GM21447 (cell line): ENCODE measurements around the gene RNF8.
"Not testable (repeated sequence)": the region's sequence is repeated elsewhere in the genome, so short reads cannot be mapped to it uniquely, and the experiment has no call there.

Experiments
- ATAC-seq: cut with Tn5 transposase; IDR thresholded peaks from one replicate; pipeline ENCODE4 v1.9.1; 2021; ENCODE audit not compliant: unreplicated experiment

Gene RNF8

DNA sequence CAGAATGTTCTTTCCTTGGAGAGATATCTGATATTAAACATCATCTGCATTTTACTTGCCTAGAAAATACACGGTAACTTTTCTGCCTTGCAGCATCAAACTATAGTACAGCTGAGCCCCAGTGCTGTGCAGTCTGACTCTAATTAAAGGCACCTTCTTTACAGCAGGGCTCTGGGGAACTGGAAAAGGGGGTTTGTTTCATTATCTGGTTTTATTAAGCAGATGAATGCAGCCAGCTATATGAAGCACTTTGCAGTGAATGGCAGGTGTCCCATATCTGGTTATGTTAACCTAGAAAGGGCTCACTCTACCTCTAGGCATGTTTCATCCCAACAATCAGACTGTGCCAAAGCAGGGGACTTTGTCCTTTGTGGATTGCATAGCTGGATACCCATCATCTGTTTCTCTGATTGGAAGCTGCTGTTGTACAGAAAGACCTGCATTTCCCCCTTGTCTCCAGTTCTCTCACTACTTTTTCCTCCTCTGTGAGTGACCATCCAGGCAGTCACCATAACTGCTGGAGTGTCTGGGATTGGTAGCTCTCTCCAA, 39.7 kb downstream of the RNF8 start:
- ATAC-seq: no peak

DNA sequence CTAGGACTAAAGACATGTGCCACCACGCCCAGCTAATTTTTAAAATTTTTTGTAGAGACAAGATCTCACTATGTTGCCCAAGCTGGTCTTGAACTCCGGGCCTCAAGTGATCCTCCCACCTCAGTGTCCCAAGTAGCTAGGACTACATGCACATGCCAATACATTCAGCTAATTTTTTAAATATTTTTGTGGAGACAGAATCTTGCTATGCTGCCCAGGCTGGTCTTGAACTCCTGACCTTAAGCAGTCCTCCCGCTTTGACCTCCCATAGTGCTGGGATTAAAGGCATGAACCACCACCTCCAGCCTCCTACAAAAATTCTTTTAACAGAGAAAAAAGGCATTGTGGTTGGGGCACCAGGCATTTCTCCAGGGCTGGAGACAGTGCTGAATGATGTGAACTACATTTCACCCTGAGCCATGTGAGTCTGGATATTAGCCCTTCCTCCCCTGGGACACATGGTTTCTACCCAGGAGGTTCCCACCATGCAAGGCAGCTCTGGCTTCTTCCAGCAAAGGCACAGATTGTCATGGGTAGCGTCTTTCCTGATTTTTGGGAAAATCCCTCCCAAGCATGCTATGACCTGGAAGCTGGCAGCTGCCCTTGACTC, 42.9 kb downstream of the RNF8 start:
- no peak for ATAC-seq

DNA sequence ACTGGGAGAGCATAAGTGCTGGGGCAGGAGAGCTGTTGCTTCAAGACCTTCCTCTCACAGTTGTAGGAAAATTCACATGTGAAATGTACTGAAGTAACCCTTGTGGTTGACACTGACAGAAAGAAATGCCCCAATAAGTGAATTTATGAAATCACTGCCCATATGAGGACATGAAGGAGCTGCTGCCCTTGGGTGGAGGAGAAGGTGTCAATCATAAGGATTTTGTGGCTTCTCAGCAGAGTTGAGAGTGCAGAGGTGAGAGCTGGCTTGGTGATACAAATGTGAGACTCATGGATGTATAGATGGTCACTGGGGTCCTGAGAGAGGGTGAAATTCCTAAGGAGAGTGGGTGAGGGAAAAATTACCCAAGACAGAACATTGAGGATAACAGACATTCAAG, 45.3 kb downstream of the RNF8 start:
- ATAC-seq: no peak

DNA sequence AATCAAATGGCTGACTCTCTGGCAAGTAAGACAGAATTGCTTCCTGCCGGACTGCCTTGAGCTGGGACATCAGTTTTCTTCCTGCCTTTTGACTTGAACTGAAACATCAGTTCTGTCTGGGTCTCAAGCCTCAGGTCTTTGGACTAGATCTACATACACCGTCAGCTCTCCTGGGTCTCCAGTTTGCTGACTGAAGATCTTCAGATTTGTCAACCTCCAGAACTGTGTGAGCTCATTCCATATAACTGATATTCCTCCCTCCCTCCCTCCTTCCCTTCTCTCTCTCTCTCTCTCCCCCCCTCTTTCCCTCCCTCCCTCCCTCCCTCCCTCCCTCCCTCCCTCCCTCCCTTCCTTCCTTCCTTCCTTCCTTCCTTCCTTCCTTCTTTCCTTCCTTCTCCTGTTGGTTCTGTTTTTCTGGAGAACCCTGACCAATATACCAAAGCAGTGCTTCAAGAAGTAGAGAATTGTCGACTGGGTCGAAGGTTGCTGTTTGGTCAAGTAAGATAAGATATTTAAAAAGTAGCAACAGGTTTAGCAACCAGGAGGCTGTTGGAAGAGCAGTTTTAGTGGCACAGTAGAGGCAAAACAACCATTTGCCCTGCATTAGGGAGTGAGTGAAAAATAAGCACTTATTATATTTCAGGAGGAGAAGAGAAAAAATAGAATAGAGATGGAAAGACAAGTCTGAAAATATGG, 46.2 kb downstream of the RNF8 start:
- no peak for ATAC-seq

DNA sequence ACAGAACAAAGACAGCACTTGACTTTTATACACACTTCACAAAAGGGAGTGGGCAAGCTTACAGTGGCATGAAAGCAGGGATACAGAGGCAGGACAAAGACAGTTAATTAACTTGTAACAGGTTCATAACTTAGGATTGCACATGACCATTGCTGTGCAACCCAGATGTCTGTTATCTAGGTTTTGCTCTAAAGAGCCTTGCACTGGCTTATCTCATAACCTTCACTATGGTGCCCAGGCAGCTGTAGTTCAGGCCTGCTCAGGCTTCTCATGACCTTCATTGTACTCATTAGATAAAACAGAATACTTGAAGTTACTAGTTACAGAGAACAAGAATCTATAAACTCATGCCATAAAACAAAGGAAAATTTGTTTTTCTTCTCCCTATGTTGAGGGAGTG, 47.9 kb downstream of the RNF8 start:
- ATAC-seq: not testable (repeated sequence)

DNA sequence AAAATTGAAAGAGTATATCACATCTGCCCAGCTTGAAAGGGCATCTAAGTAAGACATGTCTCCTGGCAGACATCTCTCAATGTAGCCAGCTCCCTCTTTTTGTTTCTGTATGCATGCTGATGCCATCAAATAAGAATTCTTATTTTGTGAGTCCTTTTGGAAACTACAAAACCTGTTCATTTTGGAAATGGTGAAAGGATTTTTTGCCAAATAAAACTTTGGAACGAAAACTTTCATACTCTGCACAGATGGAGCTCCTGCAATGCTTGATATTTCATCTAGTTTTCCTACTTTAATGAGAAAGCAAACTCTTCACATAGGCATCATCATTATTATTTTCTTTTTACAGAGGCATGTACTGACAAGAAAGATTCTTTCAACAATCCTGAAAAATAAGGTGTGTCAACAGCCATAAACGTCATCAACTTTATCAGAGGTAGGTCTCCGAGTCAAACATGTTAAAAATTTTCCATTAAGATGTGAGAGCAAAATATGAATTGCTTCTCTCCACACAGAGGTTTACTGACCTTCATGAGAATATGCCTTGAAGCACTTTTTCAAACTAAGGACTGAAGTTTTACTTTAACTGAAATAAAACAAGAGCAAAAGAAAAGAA, 53.1 kb downstream of the RNF8 start:
- no peak for ATAC-seq

DNA sequence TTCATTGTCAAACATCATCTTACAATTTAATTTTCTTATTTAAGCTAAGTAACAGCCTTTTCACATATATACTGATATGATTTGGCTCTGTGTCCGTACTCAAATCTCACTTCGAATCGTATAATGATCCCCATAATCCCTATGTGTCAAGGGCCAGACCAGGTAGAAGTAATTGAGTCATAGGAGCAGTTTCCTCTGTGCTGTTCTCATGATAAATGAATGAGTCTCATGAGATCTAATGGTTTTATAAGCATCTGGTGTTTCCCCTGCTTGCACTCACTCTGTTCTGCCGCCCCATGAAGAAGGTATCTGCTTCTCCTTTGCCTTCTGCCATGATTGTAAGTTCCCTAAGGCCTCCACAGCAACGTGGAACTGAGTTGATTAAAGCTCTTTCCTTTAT, 54.2 kb downstream of the RNF8 start:
- ATAC-seq: no peak

DNA sequence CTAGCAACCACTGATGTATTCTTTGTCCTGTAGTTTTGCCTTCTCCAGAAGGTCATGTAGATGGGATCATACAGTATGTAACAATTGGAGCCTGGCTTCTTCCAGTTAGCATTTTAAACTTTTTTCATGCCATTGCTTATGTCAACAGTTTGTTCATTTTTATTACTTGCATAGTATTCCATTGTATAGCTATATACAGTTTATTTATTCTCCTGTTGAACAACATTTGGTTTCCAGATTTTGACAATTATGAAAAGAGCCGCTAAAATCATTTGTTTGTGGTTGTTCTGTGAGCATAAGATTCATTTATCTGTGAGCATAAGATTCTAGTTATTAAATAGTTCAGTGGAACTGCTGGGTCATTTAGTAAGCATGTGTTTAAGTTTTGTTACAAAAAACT, 55.7 kb downstream of the RNF8 start:
- ATAC-seq: no peak

DNA sequence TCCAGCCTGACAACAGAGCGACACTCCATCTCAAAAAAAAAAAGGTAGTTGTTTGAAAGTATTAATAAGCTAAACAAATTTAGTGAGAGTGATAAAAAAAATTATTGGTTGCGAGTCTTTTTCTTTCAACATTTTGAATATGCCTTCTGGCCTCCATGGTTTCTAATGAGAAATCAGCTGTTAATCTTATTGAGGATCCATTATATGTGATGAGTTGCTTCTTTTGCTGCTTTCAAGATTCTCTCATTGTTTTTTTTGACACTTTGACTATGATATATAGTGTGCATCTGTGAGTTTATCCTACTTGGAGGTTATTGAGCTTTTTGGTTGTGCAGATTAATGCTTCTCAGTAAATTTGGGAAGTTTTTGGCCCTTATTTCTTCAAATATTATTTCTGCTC, 63.6 kb downstream of the RNF8 start:
- no peak for ATAC-seq

DNA sequence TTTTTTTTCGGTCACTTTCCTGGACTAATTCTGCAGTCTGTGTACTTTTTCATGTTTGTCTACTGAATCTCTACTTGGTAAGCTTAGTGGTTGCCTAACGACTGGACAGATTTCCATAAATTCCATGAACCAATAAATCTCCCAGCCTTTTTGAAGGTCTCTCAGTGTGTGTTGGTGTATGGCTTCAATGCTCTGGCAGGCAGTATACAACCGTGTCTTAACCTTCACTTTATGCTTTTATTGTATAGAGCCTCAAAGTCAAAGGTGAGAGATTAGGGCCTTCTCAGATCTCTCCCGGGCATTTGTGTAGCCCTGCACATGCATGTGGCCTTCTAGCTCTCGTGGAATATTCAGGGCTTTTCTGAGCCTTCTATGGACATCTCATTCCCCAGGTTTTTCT, 64.9 kb downstream of the RNF8 start:
- no peak for ATAC-seq

DNA sequence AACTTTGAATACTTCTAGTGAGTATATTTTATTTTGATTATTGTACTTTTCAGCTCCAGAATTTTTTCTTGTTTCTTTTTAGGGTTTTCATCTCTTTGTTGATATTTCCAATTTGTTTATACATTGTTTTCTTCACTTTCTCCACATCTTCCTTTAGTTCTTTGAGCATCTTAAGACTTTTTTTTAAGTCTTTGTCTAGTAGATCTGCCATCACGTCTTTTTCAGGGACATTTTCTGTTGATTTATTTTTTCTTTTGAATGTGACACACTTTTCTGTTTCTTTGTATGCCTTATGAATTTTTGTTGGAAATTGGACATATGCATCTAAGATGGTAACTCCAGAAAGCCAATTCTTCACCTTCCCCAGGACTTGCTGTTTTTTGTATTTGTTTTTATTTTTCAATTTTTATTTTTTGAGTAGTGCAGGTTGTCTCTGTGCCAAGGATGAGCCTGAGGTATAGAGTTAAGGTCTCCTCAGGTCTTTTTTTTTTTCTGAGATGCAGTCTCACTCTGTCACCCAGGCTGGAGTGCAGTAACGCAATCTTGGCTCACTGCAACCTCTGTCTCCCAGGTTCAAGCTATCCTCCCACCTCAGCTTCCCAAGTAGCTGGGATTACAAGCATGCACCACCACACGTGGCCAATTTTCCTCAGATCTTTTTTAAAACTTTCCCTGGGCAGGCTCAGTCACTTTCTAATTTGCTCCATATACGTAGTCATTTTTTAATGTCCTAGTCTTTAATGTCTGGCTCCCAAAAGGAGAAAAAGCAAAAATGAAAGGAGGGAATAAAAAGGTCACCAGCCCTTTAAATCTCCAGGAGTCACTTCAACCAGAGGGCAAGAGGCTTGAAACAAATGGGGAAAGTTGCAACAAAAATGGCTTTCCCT, 72.5 kb downstream of the RNF8 start:
- ATAC-seq: no peak

DNA sequence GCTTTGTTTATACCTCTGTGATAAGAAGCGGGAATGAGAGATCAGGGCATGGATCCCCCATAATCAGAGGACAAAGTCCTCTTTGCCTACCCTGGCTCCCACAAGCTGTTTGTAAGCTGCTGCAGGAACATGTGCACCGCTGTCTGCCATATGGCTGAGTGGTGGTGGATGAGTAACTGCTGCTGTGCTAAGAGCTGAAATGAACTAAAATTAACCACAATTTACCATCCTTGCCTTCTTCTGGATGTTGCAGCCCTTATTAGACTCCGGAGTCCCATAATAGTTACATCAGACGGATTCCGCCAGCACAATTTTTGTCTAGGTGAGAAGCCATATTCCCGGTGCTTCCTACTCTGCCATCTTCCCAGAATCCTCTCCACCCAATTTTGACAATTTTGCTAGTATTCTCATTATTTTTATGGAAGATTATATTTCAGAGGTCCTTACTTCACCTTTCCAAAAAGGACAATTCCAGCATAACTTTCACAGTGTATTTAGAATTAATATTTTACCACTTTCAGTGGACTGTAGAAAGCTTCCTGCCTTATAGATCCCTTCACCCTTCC, 73.2 kb downstream of the RNF8 start:
- no peak for ATAC-seq

DNA sequence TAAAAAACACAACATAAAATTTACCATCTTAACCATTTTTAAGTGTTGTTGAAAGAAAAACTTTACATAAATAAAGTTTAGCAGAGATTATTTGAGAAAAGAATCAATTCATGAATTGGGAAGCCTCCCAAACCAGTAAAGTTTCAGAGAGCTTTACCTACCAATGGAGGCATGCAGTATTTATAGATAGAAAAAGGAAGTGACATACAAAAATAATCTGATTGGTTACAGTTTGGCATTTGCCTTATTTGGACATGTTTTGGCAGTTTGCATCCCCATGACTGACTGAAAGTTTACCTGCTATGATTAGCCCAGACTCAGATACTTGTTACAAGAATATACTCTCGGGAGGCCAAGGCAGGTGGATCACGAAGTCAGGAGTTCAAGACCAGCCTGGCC, 75.6 kb downstream of the RNF8 start:
- ATAC-seq: no peak

DNA sequence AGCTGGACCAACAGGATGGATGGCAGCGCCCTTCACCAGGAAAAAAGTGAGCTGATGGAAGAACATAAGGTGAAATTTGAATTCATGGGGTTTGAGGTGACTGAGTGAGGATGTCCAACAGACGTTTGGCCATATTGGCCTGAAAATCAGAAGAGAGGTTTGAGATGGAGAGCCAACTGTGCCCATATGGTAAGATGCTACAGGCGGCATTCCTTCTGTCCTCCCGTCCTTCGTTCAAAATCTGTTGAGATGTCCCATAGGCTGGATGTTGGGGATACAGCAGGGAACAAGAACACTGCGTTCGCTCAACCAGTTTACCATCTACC, 78.8 kb downstream of the RNF8 start:
- ATAC-seq: peak; percentile 8

DNA sequence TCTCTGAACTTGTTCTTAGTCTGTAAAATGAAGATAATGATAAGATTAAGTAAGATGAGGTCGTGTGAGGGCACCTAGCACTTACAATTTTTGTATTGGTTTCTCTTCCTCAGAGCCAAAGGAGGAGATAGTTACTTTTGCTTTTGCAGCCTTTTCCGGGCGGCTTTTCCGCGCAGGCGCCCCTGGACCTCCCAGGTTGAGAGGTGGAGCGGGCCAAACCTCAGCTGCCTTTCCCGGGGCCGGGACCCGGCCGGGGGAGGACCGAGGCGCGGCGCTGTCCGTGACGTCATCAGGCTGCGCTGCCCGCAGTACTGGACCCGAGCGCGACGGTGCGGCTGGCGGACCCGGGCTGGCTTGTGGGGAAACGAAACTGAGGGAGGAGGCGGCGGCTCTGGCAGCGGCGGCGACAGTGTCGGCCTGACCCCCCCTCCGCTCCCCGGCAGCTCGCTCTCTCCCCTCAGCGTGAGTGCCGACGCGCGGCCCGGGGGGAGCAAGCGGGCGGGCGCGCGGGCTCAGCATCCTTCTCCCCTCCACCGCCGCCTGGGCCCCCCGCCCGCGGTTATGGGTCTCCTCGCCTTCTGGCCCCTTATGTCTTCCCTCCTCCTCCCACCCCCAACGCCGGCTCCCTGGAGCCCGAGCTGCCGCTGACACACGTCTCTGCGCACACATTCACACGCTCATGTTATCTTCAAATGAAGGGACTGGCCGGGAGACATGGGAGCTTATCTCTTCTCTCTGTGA, 79.3 kb downstream of the RNF8 start, which contains the start of gene CMTR1:
CMTR1 (plus strand) TSS at position 306 of the 741 bp plus-strand sequence. CDS start 2,409 bp downstream, outside the sequence.
- peak; percentile 76 for ATAC-seq

DNA sequence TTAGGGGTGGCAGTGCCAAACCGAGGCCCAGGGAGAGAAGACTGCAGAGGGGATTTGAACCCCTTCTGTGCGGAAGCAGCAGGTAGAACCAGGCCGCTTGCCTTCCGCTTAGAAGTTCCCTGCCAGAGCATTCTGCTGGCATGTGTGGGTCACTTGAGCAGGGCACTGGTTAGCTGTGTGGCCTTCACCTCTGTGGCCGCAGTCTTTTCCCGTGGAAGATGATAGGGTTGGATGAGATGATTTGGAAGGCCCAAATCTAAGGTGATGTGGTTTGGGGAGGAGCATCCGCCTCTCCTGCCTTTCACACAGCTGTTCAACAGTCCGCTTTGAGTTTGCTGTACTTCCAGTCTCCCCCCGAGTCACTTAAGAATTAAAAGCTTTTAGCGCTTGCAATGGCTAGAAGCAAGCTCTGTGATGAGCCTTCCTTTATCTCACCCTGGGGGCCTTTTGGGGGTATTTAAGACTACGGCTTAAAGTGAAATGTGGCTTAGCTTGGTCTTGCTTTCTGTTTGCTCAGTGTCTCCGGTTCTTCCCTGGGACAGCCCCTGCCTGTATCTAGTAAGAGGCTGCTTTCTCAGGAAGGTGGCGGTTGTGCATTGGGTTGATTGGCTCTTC, 80.0 kb downstream of the RNF8 start:
- ATAC-seq: peak; percentile 47

DNA sequence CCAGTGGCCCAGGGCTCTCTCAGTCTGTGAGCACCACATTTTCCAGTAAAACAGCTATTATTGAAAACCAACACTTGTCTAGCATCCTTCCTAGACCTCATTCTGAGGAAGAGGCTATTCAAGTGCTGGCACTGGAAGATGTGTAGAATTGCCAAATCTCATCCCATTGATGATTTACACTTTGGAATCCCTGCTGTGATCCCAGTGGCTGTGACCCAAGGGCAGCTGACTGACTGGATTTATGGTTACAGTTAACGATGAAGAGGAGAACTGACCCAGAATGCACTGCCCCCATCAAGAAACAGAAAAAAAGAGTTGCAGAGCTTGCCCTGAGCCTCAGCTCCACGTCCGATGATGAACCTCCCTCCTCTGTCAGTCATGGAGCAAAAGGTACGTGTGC, 81.6 kb downstream of the RNF8 start:
- no peak for ATAC-seq

DNA sequence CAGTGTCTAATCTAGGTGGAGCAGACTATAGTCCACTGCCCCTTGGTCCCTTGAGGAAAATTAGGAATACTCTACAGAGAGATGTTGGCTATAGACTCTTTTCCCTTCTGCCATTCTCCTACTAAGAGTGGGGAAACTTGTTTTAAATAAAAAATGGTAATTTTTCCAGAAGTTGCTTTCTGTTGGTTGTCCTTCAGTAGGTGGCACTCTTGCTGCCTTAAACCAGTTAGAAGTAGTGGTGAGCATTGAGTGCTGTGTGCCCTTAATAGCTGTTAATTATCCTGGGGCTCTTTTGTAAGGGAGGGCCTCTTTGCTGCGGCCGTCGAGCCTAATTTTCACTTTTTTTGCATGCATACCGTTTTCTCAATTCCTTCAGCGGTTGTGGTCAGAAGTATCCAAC, 82.0 kb downstream of the RNF8 start:
- ATAC-seq: no peak

DNA sequence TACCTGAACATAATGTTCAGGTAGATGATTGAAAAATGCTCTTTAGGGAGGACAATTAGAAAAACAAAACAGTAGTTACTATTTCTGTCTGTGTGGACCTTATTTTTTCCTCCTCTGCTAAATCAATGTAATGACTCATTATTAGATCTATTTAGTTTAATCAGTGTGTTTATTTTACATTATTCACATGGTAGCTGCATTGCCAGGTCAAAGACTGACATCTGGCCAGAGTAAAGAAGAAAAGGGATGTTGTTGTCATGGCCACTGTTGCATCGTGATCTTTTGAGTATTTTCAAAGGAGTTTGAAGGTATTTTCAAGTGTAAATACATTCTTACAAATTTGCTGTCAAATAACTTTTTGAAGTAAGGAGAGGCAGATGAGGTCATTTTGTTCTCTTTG, 85.1 kb downstream of the RNF8 start:
- ATAC-seq: no peak

DNA sequence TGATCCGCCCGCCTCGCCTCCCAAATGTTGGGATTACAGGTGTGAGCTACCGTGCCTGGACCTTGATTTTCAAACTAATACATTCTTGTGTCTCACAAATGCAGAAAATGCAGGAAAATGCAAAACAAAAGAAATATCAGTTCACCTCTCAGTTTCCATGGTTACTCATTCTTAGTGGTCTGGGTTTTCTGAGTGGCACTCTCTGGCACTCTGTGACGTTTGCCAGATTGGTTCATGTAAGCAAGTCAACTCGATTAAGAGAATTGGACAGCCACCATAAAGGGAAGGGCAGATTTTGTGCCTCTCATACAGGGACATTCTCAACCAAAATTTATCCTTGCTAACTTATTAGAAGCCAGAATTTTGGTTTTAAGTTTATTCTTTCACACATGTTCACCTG, 87.9 kb downstream of the RNF8 start:
- no peak for ATAC-seq
